ENCODE measurements around the gene SPATA31D3.

- TF ChIP-seq CTCF (IDR thresholded peaks at IDR 0.05) (no peak), POLR2AphosphoS5 (IDR thresholded peaks at IDR 0.05) (no peak)
Measured at GRCh38 chr9:81976351-81976750, 33.1 kb downstream of the SPATA31D3 start.

All from gastroesophageal sphincter (tissue), 3 donors.